Peyer's patch (tissue), 4 donors: ENCODE results near the gene IRAK2. TPM values are rescaled to one million over a fixed set of nuclear protein-coding genes. Genes with fewer than 3 reads are reported as not detected.

Experiments used
- DNase-seq, 3 donors: peaks; one replicate each; pipeline ENCODE4 v3.0.0-alpha.2; 2017 to 2019
- H3K27ac ChIP-seq, 4 donors: fragments of 200-600 bp; sonication (generic); one replicate each; pipeline ENCODE4 v1.5.1; 2016 to 2019
- H3K27me3 ChIP-seq, 2 donors: fragments of 200-600 bp; sonication (generic); one replicate each; pipeline ENCODE4 v1.5.1; 2019
- H3K36me3 ChIP-seq, 3 donors: fragments of 200-600 bp; sonication (generic); one replicate each; pipeline ENCODE4 v1.5.1; 2016 to 2019
- H3K4me1 ChIP-seq, 4 donors: fragments of 200-600 bp; sonication (generic); one replicate each; pipeline ENCODE4 v1.5.1; 2016 to 2019
- H3K4me3 ChIP-seq, 4 donors: fragments of 200-600 bp; sonication (generic); 1 replicate in 3 of 4; 2 replicates in 1 of 4; pipeline ENCODE4 v1.5.1; 2016 to 2019; ENCODE audit warnings: mild to moderate bottlenecking in 1 of 4
- H3K9me3 ChIP-seq, 4 donors: fragments of 200-600 bp; sonication (generic); one replicate each; pipeline ENCODE4 v1.5.1; 2016 to 2019; ENCODE audit warnings: mild to moderate bottlenecking in 1 of 4
- POLR2A ChIP-seq, 2 donors: fragments of 450-650 bp; IDR thresholded peaks; one replicate each; pipeline ENCODE4 v1.5.1; 2017; ENCODE audit warnings: antibody characterized with exemption in 2 of 2, mild to moderate bottlenecking in 2 of 2, moderate library complexity in 2 of 2
- total RNA-seq, 4 donors: library from RNA; depleted of rRNA; stranded (reverse); fragments of >200 nt; gene quantifications; one replicate each; pipeline ENCODE4 v1.1.0, GENCODE V29; 2016
- TF ChIP-seq, protein P1 (sequence below), 6 experiments: fragments of 450-650 bp in 4 of 6; fragments of 200-600 bp in 2 of 6; sonication (generic) in 1 of 6; IDR thresholded peaks; one replicate each; pipeline ENCODE4 v1.5.1; 2017 to 2019; ENCODE audit warnings: antibody characterized with exemption in 6 of 6, mild to moderate bottlenecking in 3 of 6, moderate library complexity in 1 of 6

Gene IRAK2
- total RNA-seq, 4 donors from 2014 or later, result 9.1 to 17.3 (median 11.0) TPM

DNA sequence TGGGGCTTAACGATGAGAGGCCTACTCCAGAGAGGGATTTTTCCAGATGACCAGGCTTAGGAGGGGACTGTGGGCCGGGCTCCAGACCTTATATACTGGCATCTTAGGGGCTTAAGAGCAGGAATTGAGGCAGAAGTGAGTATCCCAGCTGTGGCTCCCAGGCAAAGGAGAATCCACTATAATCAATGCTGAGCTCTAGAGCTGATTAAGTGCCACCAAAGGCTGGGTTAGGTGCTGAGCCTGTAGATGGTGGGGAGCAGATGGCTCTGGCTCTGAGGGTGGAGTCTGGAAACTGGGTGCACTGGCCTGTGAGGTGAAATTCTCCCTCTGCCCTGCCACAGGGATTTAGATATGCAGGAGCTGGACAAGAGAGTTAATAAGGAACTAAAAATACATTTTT, 23.2 kb downstream of the IRAK2 start:
- no peaks in the 10 kb centered on the region for H3K9me3 ChIP-seq
- H3K4me1 ChIP-seq, result peaks cover 9 to 43% (median 23%) of the 10 kb centered on the region in 4 donors
- DNase-seq, result no peak
- no peaks in the 10 kb centered on the region for H3K36me3 ChIP-seq
- H3K4me3 ChIP-seq, result no peak overlapping the region
- no peaks in the 10 kb centered on the region for H3K27me3 ChIP-seq
- TF ChIP-seq, protein P1, sequence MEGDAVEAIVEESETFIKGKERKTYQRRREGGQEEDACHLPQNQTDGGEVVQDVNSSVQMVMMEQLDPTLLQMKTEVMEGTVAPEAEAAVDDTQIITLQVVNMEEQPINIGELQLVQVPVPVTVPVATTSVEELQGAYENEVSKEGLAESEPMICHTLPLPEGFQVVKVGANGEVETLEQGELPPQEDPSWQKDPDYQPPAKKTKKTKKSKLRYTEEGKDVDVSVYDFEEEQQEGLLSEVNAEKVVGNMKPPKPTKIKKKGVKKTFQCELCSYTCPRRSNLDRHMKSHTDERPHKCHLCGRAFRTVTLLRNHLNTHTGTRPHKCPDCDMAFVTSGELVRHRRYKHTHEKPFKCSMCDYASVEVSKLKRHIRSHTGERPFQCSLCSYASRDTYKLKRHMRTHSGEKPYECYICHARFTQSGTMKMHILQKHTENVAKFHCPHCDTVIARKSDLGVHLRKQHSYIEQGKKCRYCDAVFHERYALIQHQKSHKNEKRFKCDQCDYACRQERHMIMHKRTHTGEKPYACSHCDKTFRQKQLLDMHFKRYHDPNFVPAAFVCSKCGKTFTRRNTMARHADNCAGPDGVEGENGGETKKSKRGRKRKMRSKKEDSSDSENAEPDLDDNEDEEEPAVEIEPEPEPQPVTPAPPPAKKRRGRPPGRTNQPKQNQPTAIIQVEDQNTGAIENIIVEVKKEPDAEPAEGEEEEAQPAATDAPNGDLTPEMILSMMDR (IDR thresholded peaks at IDR 0.05), result no peak
- H3K27ac ChIP-seq, result no peak overlapping the region

DNA sequence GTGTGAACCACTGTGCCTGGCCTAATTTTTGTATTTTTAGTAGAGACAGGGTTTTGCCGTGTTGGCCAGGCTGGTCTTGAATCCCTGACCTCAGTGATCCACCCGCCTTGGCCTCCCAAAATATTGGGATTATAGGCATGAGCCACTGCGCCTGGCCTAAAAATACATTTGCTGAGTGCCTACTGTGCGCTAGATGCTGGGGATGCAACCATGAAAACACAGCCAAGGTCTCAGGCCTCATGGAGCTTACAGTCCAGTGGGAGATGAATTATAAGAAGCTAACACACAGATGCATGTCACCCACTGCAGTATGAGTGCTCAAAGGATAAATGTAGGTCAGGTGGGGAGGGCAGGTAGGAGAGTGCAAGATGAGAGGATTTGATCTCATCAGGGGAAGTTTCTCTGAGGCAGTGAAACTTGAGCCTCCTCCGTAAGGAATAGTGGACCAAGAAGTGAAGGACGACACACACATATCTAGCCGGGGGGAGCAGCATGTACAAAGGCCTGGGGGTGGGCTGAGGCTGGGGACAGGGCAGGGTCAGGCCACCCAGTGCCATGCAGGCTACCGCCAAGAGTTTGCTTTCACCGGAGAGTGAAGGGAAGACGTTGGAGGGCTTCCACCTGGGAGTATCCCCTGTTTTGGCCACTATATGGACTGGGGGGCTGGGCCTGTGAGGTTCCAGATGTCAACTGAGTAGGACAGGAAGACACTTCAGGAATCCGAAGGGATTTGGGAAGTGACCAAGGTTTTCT, 24.3 kb downstream of the IRAK2 start:
- no peak for DNase-seq
- peak overlapping the region; percentile 41 to 80 (median 55) for H3K27ac ChIP-seq
- H3K4me3 ChIP-seq, result no peak overlapping the region
- no peaks in the 10 kb centered on the region for H3K36me3 ChIP-seq
- TF ChIP-seq POLR2A (IDR thresholded peaks at IDR 0.05), result no peak
- TF ChIP-seq, protein P1 (IDR thresholded peaks at IDR 0.05), result no peak
- peaks cover 9 to 52% (median 33%) of the 10 kb centered on the region in 4 donors for H3K4me1 ChIP-seq
- no peaks in the 10 kb centered on the region for H3K9me3 ChIP-seq
- no peaks in the 10 kb centered on the region for H3K27me3 ChIP-seq

DNA sequence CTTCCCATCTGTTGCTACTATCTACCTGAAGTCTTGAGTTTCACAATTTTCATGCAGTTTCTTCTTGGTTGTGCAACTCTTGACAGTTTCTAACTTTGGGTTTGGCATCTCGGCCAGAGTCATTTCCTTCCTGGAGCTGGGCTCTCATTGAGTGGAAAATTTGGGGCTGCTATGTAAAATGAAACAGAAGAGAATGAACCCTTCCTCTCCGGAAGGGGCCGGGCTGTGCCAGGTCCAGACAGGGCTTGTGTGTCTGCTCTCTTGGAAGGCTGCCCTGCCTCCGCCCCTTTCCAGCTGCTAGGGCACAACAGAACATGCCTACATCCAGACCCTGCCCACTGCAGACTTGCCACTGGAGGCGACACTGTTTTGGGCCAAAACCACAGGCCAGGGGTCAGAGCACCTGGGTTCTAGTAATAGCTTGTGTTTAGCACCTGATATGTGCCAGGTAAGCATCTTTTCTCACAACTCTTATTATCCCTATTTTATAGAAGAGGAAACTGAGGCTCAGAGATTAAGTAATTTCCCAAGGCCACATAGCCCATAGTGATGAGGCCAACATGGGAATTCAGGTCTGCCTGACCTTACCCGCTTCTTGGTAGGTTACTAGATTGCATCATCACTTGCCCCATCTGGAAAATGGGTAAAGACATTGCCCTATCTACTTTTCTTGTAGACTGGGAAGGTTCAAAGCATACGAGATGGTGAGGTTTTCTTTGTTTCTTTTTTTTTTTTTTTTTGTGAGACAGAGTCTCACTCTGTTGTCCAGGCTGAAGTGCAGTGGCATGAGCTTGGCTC, 25.0 kb downstream of the IRAK2 start:
- TF ChIP-seq, protein P1 (IDR thresholded peaks at IDR 0.05), result peak in 1 of 6 experiments; percentile 2
- TF ChIP-seq POLR2A (IDR thresholded peaks at IDR 0.05), result no peak
- Histone ChIP-seq H3K4me3 (no peak overlapping the region), H3K27me3 (no peaks in the 10 kb centered on the region), H3K4me1 (peaks cover 9 to 54% (median 40%) of the 10 kb centered on the region in 4 donors), H3K27ac (peak overlapping the region; percentile 41 to 80 (median 55)), H3K9me3 (no peaks in the 10 kb centered on the region), H3K36me3 (no peaks in the 10 kb centered on the region)
- peak; percentile 63 to 81 (median 73) for DNase-seq

DNA sequence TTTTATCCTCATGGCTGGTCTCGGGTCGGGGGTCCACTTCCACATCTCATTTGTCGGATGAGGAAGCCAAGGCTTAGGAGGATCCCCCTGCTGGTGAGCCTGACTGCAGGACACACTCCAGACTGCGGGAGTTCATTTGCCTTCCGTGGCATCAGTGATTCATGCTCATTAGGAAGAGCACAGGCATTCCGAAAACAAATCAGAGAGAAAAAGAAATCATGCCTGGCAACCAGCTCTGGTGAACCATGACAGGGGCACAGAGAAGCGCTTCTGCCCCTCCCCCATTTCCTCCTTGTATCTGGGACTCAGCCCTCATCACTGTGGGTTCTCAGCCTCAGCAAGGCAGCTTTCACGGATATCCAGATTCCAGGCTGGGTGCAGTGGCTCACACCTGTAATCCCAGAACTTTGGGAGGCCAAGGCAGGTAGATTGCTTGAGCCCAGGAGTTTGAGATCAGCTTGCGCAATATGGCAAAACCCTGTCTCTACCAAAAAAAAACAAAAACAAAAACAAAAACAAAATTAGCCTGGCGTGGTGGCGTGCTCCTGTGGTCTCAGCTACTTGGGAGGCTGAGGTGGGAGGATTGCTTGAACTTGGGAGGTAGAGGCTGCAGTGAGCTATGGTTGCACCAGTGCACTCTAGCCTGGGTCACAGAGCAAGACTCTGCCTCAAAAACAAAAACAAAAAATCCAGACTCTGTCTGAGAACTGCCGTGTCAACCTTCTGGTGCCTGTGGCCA, 28.4 kb downstream of the IRAK2 start:
- no peaks in the 10 kb centered on the region for H3K36me3 ChIP-seq
- no peaks in the 10 kb centered on the region for H3K9me3 ChIP-seq
- TF ChIP-seq POLR2A (IDR thresholded peaks at IDR 0.05), result no peak
- TF ChIP-seq, protein P1 (IDR thresholded peaks at IDR 0.05), result peak in 1 of 6 experiments; percentile 18
- no peaks in the 10 kb centered on the region for H3K27me3 ChIP-seq
- peak in 2 of 3 donors; percentile 93 for DNase-seq
- H3K4me1 ChIP-seq, result peaks cover 9 to 57% (median 52%) of the 10 kb centered on the region in 4 donors
- H3K4me3 ChIP-seq, result no peak overlapping the region
- H3K27ac ChIP-seq, result peak overlapping the region; percentile 63 to 83 (median 80)

DNA sequence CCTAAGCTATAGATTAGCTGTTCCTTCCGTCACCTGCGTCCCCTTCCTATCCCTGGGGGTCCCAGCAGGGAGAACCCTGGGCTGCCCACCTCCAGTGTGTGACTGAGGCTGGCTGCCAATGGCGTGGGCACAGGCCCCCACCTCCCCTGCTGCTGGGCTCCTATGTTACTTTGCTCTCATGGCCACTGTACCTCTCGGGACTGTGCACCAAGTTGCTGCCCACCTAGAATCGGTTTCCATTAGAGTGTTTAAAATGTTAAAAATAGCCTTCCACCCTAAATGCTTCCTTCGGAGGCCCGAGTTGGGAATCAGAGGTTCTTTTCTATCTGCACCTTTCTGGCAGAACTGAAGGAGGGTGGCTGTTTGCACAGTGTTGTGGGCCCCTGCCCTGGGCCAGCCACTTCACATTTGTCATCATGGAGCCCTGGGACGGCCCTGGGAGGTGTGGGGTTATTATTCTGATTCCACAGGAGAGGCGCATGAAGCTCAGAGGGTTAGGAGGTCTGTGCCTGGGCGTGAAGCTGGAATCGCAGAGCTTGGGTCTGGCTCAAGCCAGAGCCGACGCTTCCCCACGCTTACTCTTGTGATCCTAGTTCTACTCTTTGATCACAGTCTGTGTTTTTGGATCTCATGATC, 29.1 kb downstream of the IRAK2 start:
- Histone ChIP-seq H3K27ac (peak overlapping the region; percentile 63 to 80 (median 72)), H3K4me1 (peaks cover 11 to 63% (median 52%) of the 10 kb centered on the region in 4 donors), H3K9me3 (no peaks in the 10 kb centered on the region), H3K27me3 (no peaks in the 10 kb centered on the region), H3K4me3 (no peak overlapping the region), H3K36me3 (no peaks in the 10 kb centered on the region)
- TF ChIP-seq, protein P1 (IDR thresholded peaks at IDR 0.05), result no peak
- no peak for TF ChIP-seq POLR2A (IDR thresholded peaks at IDR 0.05)
- DNase-seq, result no peak
